HG02763 (cell line): Measurements from ENCODE around the gene MYO10.

Experiments used
- ATAC-seq: cut with Tn5 transposase; IDR thresholded peaks from one replicate; pipeline ENCODE4 v1.9.1; 2021; ENCODE audit warnings: mild to moderate bottlenecking, moderate library complexity; ENCODE audit not compliant: unreplicated experiment

Gene MYO10

DNA sequence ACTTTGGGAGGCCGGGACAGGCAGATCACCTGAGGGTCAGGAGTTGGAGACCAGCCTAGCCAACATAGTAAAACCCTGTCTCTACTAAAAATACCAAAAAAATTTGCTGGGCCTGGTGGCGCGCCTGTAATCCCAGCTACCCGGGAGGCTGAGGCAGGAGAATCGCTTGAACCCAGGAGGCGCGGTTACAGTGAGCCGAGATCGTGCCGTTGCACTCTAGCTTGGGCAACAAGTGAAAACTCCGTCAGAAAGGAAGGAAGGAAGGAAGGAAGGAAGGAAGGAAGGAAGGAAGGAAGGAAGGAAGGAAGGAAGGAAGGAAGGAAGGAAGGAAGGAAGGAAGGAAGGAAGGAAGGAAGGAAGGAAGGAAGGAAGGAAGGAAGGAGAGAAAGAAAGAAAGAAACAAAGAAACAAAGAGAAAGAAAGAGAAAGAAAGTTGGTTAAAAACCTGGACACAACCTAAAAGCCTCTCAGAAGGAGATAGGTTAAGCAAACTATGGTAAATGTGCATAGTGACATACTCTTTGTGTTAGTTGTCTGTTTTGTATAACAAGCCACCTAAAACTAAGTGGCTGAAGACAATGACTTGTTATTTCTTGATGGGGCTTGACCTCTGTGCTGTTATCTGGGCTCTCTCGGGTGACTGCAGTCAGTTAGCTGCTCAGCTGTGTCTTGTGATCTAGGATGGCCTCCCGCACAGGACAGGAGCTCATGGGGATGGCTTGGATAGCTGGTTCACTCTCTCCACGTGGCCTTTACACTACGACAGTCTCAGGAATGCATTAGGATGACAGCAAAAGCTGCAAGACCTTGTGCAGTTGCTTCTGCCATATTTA is 8.0 kb upstream of the MYO10 start:
- no peak for ATAC-seq

DNA sequence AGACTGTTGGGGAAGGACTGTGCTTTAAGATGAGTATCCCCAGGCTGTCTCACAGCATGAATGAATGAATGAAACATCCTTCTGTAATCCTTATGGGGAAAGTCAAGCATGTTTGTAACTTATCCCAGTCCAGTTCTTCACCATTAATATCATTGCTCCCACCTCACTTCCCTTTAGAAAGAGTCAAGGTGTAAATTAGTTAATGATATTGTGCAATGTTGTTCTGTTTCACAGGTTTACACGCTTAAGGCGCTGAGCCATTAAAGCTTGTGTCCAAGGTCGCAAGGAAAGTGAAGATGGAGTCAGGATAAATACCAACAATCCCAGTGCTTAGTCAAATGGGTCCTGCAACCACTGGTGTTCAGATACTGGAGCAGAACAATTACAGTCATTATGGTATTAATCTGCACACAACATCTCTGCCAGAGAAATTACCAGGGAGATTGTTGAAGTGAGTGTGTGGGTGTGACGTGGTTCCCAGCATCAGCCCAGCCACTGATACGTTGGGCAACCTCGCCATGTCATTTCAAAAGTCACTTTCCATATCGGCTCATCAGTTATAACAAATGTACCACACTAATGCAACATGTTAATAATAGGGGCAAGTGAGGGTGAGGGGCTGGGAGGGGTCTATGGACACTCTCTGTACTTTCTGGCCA is 1.5 kb upstream of the MYO10 start:
- ATAC-seq: no peak

DNA sequence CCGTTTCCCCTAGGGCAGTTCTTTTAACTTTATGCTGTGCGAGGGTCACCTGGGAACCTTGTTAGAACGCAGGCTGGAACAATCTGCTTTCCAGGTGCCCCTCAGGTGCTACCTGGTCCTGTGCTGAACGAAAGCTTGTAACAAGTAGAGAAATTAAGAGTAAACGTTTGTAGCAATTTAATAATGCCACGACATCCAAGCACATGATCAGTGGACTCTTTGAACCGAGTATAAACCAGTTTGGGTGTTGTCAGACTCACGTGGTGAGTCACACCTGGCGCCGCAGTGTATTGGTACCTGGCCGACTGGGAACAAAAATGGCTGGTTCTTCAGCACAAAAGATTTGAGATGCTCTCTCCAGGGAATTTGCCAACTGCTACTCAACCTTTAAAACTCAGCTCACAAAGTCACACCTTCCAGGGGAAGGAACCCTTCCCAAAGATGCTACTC is 926 bp upstream of the MYO10 start:
- ATAC-seq: no peak

DNA sequence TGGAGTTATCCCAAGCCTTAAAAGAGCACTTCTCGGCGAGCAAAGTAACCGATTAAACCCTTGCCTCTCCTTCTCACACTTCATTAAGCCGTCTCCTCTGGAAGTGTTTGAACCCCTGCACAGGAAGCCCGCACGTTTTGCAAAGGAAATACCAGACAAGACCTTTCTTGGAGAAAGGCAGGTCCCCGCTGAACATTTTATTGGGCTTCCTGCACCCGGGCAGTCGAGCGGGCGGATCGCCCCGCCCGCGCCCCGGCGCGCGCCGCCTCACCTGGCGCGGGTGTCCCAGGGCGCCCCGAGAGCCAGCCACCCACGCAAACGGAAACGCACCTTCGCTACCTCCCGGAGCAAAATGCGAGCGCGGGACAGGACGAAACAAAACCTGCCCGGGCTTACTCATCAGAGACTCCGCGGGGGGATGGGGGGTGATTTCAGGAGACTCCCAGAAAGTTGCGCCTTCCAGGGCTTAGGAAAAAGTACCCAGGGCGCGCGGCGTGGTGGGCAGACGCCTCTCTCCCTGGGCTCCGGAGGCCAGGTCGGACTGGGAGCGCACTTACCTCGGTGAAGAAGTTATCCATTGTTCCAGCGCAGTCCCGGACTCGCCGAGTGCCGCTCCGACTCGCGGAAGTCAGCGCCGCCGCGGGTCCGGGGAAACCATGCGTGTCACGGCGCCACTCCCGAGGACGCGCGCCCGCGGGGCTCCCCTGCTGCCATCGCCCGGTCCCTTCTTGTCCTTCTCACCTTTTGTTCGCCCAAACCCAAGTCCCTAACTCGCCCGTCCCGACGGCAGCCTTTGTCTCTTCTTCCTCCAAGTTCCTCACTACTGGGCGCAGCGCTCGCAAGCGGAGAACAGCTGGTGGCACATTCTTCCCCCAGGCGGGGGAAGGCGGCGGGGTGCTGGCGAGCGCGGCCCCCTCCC is 598 bp downstream of the MYO10 start:
- peak; percentile 39 for ATAC-seq

DNA sequence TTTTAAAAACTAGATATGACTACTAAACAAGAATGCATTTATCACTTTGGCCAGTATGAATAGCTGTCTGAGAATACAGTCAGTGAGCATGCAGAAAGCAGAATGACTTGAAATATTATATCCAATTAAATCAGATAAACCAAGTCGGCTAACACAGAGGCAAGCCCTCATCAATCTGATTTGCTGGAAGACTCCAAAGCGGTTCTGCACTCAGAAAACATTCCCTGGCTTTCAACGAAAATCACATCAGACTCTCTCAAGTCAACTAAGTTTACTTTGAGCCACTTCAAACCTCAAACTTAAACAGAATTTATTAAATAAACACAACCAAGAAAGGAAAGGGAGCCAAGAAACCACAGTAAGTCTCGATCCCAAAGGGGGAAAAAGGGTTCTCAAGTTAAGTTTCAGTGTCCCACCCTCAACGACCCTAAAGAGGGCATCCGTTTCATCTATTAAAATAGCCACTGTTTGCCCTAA is 1.4 kb downstream of the MYO10 start:
- no peak for ATAC-seq

DNA sequence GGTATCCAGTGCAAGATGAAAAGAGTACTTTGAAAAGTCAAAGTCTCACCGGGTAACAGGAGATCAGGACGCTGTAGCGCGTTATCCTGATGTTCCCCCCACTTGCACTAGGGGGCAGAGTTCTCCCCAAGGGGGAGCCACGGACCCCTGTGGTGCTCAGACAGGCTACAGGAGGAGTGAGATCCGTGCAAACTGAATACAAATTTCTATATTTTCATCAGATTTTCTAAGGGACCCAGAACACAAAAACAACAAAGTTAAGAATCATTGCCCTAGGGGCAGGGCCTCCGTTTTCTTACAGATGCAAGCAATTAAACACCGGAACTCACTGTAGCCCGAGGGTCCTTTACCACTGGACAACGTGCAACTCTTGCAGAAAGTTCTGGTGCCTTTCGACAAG is 2.0 kb downstream of the MYO10 start:
- peak; percentile 62 for ATAC-seq

DNA sequence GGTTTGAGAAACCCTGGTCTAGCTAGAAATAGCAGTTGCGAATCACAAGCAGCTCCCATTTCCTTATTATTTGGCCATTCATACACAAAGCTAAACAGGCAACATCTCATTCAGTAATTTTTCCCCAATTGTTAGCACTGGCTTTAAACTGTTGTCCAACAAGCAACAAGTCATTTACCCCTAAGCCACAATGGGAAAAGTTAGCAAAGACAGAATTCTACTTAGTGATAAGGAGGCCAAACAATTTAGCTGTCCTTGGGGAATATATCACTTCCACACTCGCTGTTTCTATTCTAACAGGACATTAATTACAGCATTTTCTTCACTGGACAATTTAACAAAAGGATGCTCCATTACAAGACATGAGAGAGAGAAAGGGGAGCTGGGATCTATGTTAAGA is 2.8 kb downstream of the MYO10 start:
- ATAC-seq: no peak

DNA sequence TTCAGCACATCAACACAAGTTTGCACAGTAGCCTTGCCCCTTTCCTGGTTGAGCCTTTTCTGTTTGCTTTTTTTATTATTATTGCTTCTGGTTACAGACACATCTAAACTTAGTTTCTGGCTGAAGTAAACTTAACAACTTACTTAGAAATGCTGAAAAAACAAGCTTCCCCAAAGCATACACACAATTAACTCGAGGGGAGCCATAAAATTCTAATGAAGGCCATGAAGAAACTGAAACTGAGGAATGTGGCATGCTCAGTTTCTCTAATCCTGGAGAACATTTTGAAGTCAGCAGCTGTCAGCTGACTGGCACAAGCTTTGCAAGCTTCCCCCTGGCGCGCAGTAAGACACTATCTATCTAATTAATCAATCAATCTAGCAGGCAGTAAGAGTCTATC is 3.7 kb downstream of the MYO10 start:
- no peak for ATAC-seq

DNA sequence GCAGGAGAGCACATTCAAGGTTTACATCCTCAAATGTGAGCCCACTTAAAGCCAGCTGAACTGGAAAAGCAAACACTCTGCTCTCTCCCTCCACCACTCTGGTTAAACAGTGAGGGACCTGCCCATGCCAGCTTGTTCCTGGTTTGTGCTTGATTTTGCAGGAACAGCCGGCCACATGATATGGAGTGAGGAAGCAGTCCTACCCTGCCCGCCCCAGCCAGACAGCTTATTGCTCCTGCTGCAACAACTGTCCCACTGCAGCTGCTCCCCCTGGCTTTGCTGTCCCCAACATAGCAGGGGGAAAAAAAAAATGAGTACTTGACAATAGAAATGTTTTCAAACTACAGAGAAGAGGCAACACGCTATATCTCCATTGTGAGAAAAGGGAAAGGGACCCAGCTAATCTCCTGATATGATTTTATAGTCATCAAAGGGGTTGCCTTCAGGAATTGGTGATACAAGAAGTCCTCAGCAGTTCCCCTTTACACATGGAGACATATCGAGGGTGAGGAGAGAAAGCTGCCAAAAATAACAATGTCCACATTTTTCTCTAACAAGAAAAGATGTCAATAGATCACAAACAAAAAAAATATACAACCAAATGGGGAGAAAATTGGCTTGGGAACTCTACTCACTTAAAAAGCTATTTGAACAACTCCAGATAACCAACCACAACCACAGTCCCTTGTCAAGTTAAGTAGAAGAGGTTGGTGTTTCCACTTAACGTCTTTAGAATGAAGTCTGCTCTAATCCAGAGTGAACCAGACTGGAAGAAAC is 4.6 kb downstream of the MYO10 start:
- no peak for ATAC-seq

DNA sequence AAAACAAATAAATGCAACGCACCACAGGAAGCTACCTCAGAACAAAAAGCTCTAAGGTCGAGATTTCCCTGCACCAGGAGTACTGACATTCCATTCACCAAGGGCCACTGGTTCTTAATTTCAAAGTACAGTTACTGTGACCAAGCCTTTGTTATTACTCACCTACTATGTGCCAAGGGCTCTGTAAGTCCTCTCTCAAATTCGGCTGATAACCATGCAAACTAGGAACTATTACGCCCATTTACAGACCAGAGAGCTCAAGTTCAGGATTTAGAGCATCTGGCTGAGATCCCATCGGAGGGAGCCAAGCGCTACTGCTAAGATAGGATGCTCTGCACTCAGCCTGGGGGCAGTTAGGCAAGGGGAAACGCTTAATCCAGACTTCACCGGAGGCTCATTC is 5.6 kb downstream of the MYO10 start:
- ATAC-seq: no peak

DNA sequence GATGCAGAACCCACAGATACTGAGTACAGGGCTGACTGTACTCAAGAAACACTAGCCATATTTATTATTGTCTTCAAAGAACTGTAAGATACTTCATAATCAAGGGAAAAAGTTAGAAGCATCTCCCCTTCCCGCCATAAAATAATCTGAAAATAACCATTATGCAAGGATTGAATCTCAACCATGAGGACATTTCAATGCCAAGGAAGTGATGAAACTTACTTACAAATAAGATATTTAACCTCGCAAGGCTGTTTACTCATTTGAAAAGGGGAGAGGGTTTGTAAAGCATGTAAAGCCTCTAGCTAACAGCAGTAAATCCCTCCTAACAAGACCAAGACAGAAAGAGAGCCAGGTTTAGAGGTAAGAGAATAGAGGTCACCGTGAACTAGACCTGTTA is 6.3 kb downstream of the MYO10 start:
- ATAC-seq: no peak

DNA sequence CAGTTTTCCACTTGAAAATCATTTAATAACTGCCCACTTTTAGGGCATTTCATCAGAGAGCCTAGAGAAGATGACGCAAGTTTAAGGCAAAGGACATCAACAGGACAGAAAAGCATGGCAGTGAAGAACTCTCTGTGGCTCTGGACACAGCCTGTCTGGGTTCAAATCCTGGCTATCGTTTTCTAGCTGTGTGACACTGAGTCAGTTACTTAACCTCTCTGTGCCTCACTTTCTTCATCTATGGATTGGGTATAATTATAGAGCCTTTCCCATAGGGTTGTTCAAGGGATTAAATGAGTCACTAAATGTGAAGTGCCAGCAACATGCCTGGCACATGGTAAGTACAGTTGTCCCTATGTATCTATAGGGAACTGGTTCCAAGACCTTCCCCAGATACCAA is 6.7 kb downstream of the MYO10 start:
- no peak for ATAC-seq

DNA sequence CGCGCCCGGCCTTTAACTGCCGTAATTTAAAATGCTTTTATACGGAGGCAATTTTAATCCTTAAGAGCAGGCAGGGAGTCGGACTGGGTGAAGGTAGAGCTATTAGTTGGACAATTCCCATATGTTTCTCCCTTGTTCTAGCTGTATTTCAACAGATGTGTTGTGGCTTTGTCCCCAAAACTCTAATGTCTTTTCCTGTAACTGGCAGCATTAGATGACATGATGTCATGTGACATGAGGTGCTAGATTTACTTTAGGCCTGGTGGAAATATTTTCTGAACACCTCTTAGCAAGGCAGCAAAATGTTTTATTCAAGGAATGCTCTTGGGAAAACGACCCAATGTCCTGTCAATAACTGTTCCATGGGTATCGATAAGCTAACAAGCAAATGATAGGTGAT is 8.5 kb downstream of the MYO10 start:
- ATAC-seq: no peak

DNA sequence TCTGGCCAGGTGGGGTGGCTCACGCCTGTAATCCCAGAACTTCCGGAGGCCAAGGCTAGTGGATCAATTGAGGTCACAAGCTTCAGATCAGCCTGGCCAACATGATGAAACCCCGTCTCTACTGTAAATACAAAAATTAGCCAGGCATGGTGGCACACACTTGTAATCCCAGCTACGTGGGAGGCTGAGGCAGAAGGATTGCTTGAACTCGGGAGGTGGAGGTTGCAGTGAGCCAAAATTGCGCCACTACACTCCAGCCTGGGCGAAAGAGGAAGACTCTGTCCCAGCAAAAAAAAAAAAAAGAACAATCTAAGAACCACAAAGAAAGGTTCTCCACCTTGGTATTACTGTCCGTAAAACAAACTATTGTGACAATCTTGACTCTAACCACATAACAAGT is 9.7 kb downstream of the MYO10 start:
- ATAC-seq: no peak

DNA sequence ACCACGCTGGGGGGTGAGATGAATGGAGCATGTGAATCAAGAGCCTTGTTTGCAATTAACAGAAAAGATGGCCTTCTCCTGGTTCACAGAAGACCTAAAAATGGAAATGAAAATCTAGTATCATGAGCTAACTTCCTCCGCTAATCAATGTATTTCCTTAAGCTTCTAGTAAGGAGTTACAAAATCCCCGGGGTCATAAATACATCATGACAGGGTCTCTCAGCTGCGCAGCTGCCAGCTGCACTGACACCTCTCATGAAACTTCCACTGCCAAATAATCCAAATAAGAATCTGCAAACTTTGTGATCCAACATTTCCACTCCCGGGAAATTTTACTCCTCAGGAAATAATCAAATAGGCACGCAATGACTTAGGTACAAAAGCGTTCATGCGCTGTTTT is 11.9 kb downstream of the MYO10 start:
- ATAC-seq: no peak

DNA sequence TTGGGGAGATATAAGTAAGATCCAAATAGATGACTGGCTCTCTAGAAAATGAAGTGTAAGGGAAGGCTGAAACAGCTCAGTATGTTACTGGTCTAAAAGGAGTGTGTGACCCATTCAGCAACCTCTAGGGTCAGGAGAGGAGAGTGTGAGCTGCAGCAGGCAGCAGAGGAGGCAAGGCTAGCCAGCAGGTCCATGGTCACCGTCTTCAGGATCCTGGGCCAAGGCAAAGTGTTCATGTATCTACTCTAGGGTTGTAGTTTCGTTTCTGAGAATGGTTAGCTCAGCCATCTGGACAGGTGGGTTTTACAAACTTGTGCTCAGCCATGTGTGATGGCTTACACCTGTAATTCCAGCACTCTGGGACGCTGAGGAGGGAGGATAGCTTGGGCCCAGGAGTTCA is 13.7 kb downstream of the MYO10 start:
- peak; percentile 42 for ATAC-seq

DNA sequence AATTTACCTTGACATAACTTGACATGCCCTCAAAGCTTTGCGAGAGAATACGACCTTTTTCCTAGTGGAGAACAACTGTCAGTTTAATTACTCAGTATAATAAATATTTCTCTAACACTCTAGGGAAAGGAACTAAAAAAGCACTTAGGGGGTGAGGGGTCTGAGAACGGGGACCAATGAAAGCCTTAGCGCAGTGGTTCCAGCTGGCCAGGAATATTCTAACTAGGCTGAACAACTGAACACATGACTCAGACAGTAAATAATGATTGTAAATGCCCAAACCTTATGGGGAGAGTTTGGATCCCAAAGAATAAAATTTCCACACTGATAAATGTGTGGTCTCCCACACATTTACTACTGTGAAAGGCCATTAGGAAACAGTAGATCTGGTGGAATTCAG is 14.9 kb downstream of the MYO10 start:
- ATAC-seq: no peak

DNA sequence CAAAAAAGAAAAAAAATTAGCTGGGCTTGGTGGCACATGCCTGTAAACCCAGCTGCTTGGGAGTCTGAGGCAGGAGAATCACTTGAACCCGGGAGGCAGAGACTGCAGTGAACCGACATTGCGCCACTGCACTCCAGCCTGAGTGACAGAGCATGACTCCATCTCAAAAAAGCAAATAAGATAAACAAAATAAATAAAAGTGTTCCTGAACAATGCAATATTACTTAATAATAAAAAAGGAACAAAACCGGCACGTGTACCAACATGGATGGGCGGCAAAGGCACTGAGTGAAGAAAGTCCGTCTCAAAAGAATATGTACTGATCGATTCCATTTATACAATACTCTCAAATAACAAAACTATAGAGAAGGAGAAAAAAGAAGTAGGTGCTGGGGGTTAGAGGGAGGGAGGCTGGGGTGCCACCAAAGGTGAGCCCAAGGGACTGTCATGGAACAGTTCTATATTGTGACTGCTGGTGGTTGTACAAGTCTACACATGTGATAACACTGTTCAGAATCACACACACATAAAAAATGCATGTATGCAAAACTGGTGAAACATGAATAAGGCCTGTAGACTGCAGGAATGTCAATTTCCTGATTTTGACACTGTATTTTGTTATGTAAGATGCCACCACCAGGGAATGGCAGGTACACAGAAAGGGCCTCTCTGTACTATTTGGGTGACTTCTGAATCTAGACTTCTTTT is 15.8 kb downstream of the MYO10 start:
- no peak for ATAC-seq

DNA sequence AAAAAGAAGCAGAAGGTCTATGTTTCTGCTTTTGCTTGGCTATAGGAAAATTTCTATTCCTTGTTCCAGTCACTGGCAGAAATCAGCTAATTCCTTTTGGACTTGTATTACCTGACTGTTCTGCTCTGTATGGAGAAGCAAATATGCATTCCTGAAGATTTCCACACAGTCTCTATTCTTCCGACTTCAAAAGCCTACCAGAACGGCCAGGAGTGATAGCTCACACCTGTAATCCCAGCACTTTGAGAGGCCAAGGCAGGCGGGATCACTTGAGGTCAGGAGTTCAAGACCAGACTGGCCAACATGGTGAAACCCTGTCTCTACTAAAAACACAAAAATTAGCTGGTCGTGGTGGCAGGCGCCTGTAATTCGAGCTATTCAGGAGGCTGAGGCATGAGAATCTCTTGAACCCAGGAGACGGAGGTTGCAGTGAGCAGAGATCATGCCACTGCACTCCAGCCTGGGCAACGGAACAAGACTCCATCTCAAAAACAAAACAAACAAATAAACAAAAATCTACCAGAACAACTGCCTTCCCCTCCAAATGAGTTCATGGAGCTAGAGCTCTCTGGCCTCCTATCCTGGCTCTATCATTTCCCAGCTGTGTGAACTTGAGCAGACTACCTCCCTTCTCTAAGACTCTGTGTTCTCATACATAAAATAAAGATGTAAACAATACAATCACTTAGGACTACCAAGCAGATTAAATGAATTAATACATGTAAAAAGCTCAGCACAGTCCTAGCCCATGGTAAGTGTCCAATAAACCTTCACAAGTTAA is 17.0 kb downstream of the MYO10 start:
- no peak for ATAC-seq
